Neural cell (in vitro differentiated cells): Measurements from ENCODE around the gene ZNF500. TPM values are rescaled to one million over a fixed set of nuclear protein-coding genes. Genes with fewer than 3 reads are reported as not detected.

Experiments used
- H2AFZ ChIP-seq: fragments of 200-600, 300-800 bp; sonication (generic), shearing (Covaris generic); 2 replicates; pipeline ENCODE4 v1.6.0; 2014; ENCODE audit warnings: low read depth, mild to moderate bottlenecking, antibody characterized with exemption, low read length, moderate library complexity
- H3F3A ChIP-seq: fragments of 200-600 bp; shearing (Covaris generic); 2 replicates; pipeline ENCODE4 v1.6.1; 2016; ENCODE audit warnings: mild to moderate bottlenecking, moderate library complexity, mixed read lengths, antibody characterized with exemption, low read length; ENCODE audit not compliant: insufficient read depth, poor library complexity, severe bottlenecking
- H3K27ac ChIP-seq: fragments of 200-600, 300-800 bp; sonication (generic), shearing (Covaris generic); 2 replicates; pipeline ENCODE4 v1.5.1; 2014; ENCODE audit warnings: mild to moderate bottlenecking, low read length, moderate library complexity
- H3K27me3 ChIP-seq: fragments of 300-800, 200-600 bp; sonication (generic), shearing (Covaris generic); 2 replicates; pipeline ENCODE4 v1.6.0; 2014; ENCODE audit warnings: mild to moderate bottlenecking, low read depth, low read length, moderate library complexity; ENCODE audit not compliant: insufficient read depth
- H3K36me3 ChIP-seq: fragments of 300-800, 200-600 bp; sonication (generic), shearing (Covaris generic); 2 replicates; pipeline ENCODE4 v1.5.1; 2014; ENCODE audit warnings: mild to moderate bottlenecking, antibody characterized with exemption, low read length, moderate library complexity; ENCODE audit not compliant: insufficient read depth
- H3K4me2 ChIP-seq: fragments of 300-800, 200-600 bp; sonication (generic), shearing (Covaris generic); 2 replicates; pipeline ENCODE4 v1.6.0; 2014; ENCODE audit warnings: mild to moderate bottlenecking, low read length
- H3K4me3 ChIP-seq: fragments of 300-800, 200-600 bp; sonication (generic), shearing (Covaris generic); 2 replicates; pipeline ENCODE4 v1.5.1; 2014; ENCODE audit warnings: mild to moderate bottlenecking, low read length, moderate library complexity
- H3K79me2 ChIP-seq: fragments of 200-600 bp; shearing (Covaris generic); replicated peaks from 2 replicates; pipeline ENCODE4 v1.6.0; 2014; ENCODE audit warnings: mild to moderate bottlenecking, low read length, moderate library complexity; ENCODE audit not compliant: insufficient read depth
- H3K9ac ChIP-seq: fragments of 300-800, 200-600 bp; sonication (generic), shearing (Covaris generic); 2 replicates; pipeline ENCODE4 v1.6.1; 2016; ENCODE audit warnings: mild to moderate bottlenecking, low read length, mixed read lengths
- H3K9me2 ChIP-seq: fragments of 200-600 bp; shearing (Covaris generic); 2 replicates; pipeline ENCODE4 v1.6.1; 2016; ENCODE audit warnings: mild to moderate bottlenecking, low read length, mixed read lengths; ENCODE audit not compliant: insufficient read depth
- H3K9me3 ChIP-seq: fragments of 200-600, 300-800 bp; sonication (generic), shearing (Covaris generic); 2 replicates; pipeline ENCODE4 v1.6.1; 2016; ENCODE audit warnings: mild to moderate bottlenecking, mixed run types, low read length, moderate library complexity, mixed read lengths
- H4K20me1 ChIP-seq: fragments of 200-600 bp; shearing (Covaris generic); 2 replicates; pipeline ENCODE4 v1.6.1; 2016; ENCODE audit warnings: mild to moderate bottlenecking, mixed run types; ENCODE audit not compliant: insufficient read depth
- CTCF ChIP-seq: fragments of 450-650 bp; IDR thresholded peaks from 2 replicates; pipeline ENCODE4 v1.5.1; 2014; ENCODE audit warnings: antibody characterized with exemption, mild to moderate bottlenecking, moderate library complexity; ENCODE audit not compliant: poor library complexity, severe bottlenecking
- EP300 ChIP-seq: fragments of 450-650 bp; conservative IDR thresholded peaks from 2 replicates; pipeline ENCODE4 v1.6.1; 2014; ENCODE audit warnings: antibody characterized with exemption, mild to moderate bottlenecking, moderate library complexity; ENCODE audit not compliant: poor library complexity, severe bottlenecking
- EZH2 ChIP-seq: fragments of 200-600, 300-800 bp; shearing (Covaris generic), sonication (generic); IDR thresholded peaks from 2 replicates; pipeline ENCODE4 v1.6.1; 2014; ENCODE audit warnings: antibody characterized with exemption, low read length, borderline replicate concordance, mild to moderate bottlenecking; ENCODE audit not compliant: insufficient read depth, poor library complexity, severe bottlenecking
- MXI1 ChIP-seq: fragments of 450-650 bp; conservative IDR thresholded peaks from 2 replicates; pipeline ENCODE4 v1.6.1; 2014; ENCODE audit warnings: antibody characterized with exemption, mild to moderate bottlenecking; ENCODE audit not compliant: poor library complexity, severe bottlenecking
- POLR2AphosphoS5 ChIP-seq: IDR thresholded peaks from 2 replicates; pipeline ENCODE4 v1.6.1; 2012
- RAD21 ChIP-seq: fragments of 450-650 bp; conservative IDR thresholded peaks from 2 replicates; pipeline ENCODE4 v1.6.1; 2014; ENCODE audit warnings: antibody characterized with exemption, mild to moderate bottlenecking, moderate library complexity
- REST ChIP-seq: IDR thresholded peaks from 2 replicates; pipeline ENCODE4 v1.6.1; 2012; ENCODE audit warnings: borderline replicate concordance
- SMC3 ChIP-seq: fragments of 450-650 bp; conservative IDR thresholded peaks from 2 replicates; pipeline ENCODE4 v1.6.1; 2014; ENCODE audit warnings: antibody characterized with exemption, mild to moderate bottlenecking, moderate library complexity; ENCODE audit not compliant: poor library complexity
- TAF1 ChIP-seq: IDR thresholded peaks from 2 replicates; pipeline ENCODE4 v1.6.1; 2012; ENCODE audit warnings: low read depth
- polyA plus RNA-seq: library from polyadenylated mRNA; depleted of rRNA; stranded (reverse); fragments of >200 nt; gene quantifications from 2 replicates; pipeline ENCODE4 v1.2.3, GENCODE V29; 2014

Gene ZNF500
- polyA plus RNA-seq, 1 donor from 2014 or later: 16.0 TPM

- TF ChIP-seq EP300 (no peak), EZH2 (no peak), SMC3 (no peak), RAD21 (no peak), CTCF (no peak), REST (no peak), MXI1 (no peak), POLR2AphosphoS5 (no peak), TAF1 (no peak)
- Histone ChIP-seq H3K27me3 (no peaks in the 10 kb centered on the region), H3K27ac (no peak overlapping the region), H3K4me2 (no peak overlapping the region), H3K9me3 (no peaks in the 10 kb centered on the region), H3F3A (no peaks in the 10 kb centered on the region), H2AFZ (no peak overlapping the region), H4K20me1 (no peaks in the 10 kb centered on the region), H3K9me2 (no peaks in the 10 kb centered on the region), H3K4me3 (no peak overlapping the region), H3K79me2 (no peaks in the 10 kb centered on the region), H3K9ac (no peak overlapping the region), H3K36me3 (no peaks in the 10 kb centered on the region)
Observed at GRCh38 chr16:4795828-4796572, 29.0 kb upstream of the ZNF500 start.

GRCh38 chr16:4795181-4795827 is 28.3 kb upstream of the ZNF500 start, which contains the start of gene SMIM22:
SMIM22 (plus strand) TSS chr16:4795369; CDS start chr16:4795735, 366 bp downstream.
- TF ChIP-seq TAF1 (no peak), EP300 (no peak), MXI1 (no peak), REST (no peak), CTCF (no peak), POLR2AphosphoS5 (no peak), SMC3 (no peak), EZH2 (no peak), RAD21 (no peak)
- Histone ChIP-seq H3K4me2 (no peak within 1 kb of the TSS), H3K36me3 (no peaks in the 10 kb centered on the region)

More at GRCh38 chr16:4795181-4795827, 28.3 kb upstream of the ZNF500 start, which contains the start of gene SMIM22:
- Histone ChIP-seq H3K79me2 (no peaks in the 10 kb centered on the region), H3K9ac (no peak within 1 kb of the TSS), H3F3A (no peaks in the 10 kb centered on the region), H3K9me3 (no peaks in the 10 kb centered on the region), H4K20me1 (no peaks in the 10 kb centered on the region), H3K4me3 (no peak within 1 kb of the TSS), H3K9me2 (no peaks in the 10 kb centered on the region), H3K27ac (no peak within 1 kb of the TSS), H2AFZ (no peak within 1 kb of the TSS), H3K27me3 (no peaks in the 10 kb centered on the region)
